HG03457 (cell line): ENCODE results near the gene GRAMD2B.

Experiments
- ATAC-seq: cut with Tn5 transposase; IDR thresholded peaks from one replicate; pipeline ENCODE4 v1.9.1; 2021; ENCODE audit warnings: moderate number of reproducible peaks; ENCODE audit not compliant: unreplicated experiment

The GRAMD2B gene

GRCh38 chr5:126531543-126532120 lies 108.4 kb downstream of the GRAMD2B start:
- no peak for ATAC-seq

- ATAC-seq = no peak
These were observed 111.3 kb downstream of the GRAMD2B start for GRCh38 chr5:126534553-126534952.

- no peak for ATAC-seq
These were observed 112.8 kb downstream of the GRAMD2B start for GRCh38 chr5:126535856-126536545.

- ATAC-seq = no peak
These were observed 113.7 kb downstream of the GRAMD2B start for GRCh38 chr5:126536874-126537273.

- no peak for ATAC-seq
These were observed 115.4 kb downstream of the GRAMD2B start for GRCh38 chr5:126538579-126538978.

GRCh38 chr5:126540631-126541030 lies 117.4 kb downstream of the GRAMD2B start:
- no peak for ATAC-seq

GRCh38 chr5:126542441-126542840 lies 119.2 kb downstream of the GRAMD2B start:
- ATAC-seq = no peak

GRCh38 chr5:126543009-126543408 lies 119.8 kb downstream of the GRAMD2B start:
- ATAC-seq = no peak

GRCh38 chr5:126543660-126544059 lies 120.5 kb downstream of the GRAMD2B start:
- ATAC-seq = no peak
